ACC112 (cell line): ENCODE data around the gene TBRG1.

ENCODE experiments used
- H2AFZ ChIP-seq: fragments of 200-600 bp; sonication (generic); one replicate; pipeline ENCODE4 v1.6.0; 2017; ENCODE audit warnings: antibody characterized with exemption, low read length; ENCODE audit not compliant: unreplicated experiment
- H3K27ac ChIP-seq: fragments of 200-600 bp; sonication (generic); 2 replicates; pipeline ENCODE4 v1.5.1; 2014; ENCODE audit warnings: low read depth, mild to moderate bottlenecking, antibody characterized with exemption, low read length, moderate library complexity
- H3K27me3 ChIP-seq: fragments of 200-600 bp; sonication (generic); 2 replicates; pipeline ENCODE4 v1.6.1; 2014; ENCODE audit warnings: mild to moderate bottlenecking, antibody characterized with exemption, low read length, moderate library complexity, mixed read lengths; ENCODE audit not compliant: insufficient read depth
- H3K36me3 ChIP-seq: fragments of 200-600 bp; sonication (generic); 2 replicates; pipeline ENCODE4 v1.6.1; 2016; ENCODE audit warnings: mild to moderate bottlenecking, antibody characterized with exemption, low read length, moderate library complexity, mixed read lengths; ENCODE audit not compliant: insufficient read depth
- H3K4me1 ChIP-seq: fragments of 200-600 bp; sonication (generic); one replicate; pipeline ENCODE4 v1.6.1; 2016; ENCODE audit warnings: low read length, mixed read lengths; ENCODE audit not compliant: insufficient read depth, unreplicated experiment, control insufficient read depth
- H3K4me3 ChIP-seq: fragments of 200-600 bp; sonication (generic); 2 replicates; pipeline ENCODE4 v1.5.1; 2014; ENCODE audit warnings: mild to moderate bottlenecking, low read depth, low read length
- H3K79me2 ChIP-seq: fragments of 200-600 bp; sonication (generic); one replicate; pipeline ENCODE4 v1.6.0; 2016; ENCODE audit warnings: low read length; ENCODE audit not compliant: control insufficient read depth, unreplicated experiment, insufficient read depth

Gene TBRG1

DNA sequence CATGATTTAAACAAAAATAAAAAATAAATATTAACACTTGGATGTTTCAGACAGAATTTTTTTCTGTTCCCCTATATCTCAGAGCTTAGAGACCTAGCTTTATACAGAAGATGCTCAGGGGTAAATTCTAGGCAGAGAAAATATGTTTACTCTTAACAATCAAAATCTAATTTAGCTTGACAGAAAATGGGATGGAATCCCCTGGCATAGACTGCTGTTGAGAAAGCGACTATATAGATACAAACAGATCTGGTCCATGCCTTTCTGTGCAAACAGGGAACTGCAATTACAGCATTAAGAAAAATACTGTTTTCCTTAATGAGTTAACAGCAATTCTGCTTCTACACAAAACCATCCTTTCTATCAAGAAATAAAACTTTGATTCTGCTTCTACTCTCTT is 36.3 kb downstream of the TBRG1 start:
- H3K27me3 ChIP-seq, result no peaks in the 10 kb centered on the region
- H2AFZ ChIP-seq, result no peak overlapping the region
- H3K36me3 ChIP-seq, result no peaks in the 10 kb centered on the region
- H3K27ac ChIP-seq, result no peak overlapping the region
- H3K4me3 ChIP-seq, result no peak overlapping the region
- no peaks in the 10 kb centered on the region for H3K4me1 ChIP-seq
- no peaks in the 10 kb centered on the region for H3K79me2 ChIP-seq

DNA sequence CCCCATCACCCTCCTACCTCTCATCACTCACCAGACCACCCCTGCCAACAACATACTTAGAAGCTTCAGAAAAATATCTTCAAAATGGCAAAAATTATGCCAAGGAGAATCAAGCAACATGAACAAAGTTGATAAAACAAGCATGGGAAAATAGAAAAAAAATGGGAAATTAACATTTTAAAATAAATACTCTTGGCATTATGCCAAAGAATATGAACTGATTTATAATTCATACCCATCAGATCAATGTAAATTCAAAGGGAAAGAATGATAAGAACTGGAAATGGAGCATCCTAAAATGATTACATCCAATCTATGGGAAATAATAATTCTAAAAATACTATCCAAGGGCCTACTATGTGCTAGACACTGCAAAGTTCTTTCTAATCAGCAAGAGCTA is 38.9 kb downstream of the TBRG1 start:
- no peak overlapping the region for H2AFZ ChIP-seq
- no peaks in the 10 kb centered on the region for H3K79me2 ChIP-seq
- no peaks in the 10 kb centered on the region for H3K27me3 ChIP-seq
- no peaks in the 10 kb centered on the region for H3K36me3 ChIP-seq
- H3K4me3 ChIP-seq, result no peak overlapping the region
- no peaks in the 10 kb centered on the region for H3K4me1 ChIP-seq
- no peak overlapping the region for H3K27ac ChIP-seq

DNA sequence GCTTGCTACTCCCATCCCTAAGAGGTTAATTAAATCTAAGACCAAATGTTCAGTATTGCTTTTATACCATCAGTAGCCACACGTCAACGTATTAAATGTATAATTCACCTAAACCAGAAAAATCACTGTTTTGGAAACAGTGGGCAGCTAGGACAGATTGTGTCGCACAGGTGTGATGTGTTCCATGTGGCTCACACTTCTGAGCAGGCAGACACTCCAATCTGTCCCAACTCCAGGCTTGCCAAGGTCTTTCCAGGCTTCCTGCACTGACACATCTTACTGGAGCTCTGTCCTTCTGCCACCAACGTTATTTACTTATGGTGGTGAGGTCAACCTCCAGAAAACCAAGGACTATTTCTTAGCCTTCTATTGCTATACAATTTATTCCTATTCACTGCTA is 39.4 kb downstream of the TBRG1 start:
- Histone ChIP-seq H3K4me1 (no peaks in the 10 kb centered on the region), H2AFZ (no peak overlapping the region), H3K4me3 (no peak overlapping the region), H3K27me3 (no peaks in the 10 kb centered on the region), H3K79me2 (no peaks in the 10 kb centered on the region), H3K27ac (no peak overlapping the region), H3K36me3 (no peaks in the 10 kb centered on the region)

DNA sequence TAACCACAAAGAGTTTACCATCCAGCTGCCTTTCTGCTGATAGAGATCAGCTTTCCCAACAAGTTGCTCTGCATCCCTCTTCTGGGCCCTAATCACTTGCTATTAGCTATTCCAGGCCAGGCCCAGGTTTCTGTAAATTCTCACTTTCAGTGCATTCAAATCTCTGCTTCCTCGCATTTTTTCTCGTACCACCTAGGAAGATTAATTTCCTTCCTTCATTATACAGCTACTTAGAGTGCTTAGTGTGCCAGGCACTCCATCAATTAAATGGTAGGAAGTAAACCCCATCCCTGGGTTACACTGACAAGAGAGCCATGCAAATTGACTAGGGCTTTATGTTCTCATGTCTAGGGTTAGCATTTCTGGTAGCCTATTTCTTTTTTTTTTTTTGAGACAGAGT is 41.2 kb downstream of the TBRG1 start:
- H3K27me3 ChIP-seq, result no peaks in the 10 kb centered on the region
- H3K79me2 ChIP-seq, result no peaks in the 10 kb centered on the region
- no peak overlapping the region for H2AFZ ChIP-seq
- H3K36me3 ChIP-seq, result no peaks in the 10 kb centered on the region
- no peaks in the 10 kb centered on the region for H3K4me1 ChIP-seq
- no peak overlapping the region for H3K4me3 ChIP-seq
- H3K27ac ChIP-seq, result no peak overlapping the region

DNA sequence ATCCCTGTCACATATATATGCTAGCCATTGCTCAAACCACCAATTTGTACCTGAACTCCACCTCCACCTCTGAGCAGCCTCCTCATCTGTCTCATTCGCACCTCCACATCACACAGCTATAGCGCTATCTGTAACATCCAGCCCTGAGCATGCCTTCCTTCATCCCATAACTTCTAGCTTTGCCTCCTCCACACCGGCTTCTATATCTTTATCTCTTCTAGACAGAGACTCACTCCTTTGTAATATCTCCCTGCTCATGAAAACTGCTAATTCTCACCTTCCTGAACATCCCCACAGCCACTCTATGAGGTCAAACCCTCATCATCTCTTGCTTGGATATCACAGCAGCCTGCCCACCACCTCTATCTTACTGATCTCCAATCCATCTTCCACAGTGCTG is 44.9 kb downstream of the TBRG1 start:
- Histone ChIP-seq H3K4me1 (peaks cover 4% of the 10 kb centered on the region), H2AFZ (no peak overlapping the region), H3K79me2 (no peaks in the 10 kb centered on the region), H3K4me3 (no peak overlapping the region), H3K36me3 (no peaks in the 10 kb centered on the region), H3K27ac (no peak overlapping the region), H3K27me3 (no peaks in the 10 kb centered on the region)

DNA sequence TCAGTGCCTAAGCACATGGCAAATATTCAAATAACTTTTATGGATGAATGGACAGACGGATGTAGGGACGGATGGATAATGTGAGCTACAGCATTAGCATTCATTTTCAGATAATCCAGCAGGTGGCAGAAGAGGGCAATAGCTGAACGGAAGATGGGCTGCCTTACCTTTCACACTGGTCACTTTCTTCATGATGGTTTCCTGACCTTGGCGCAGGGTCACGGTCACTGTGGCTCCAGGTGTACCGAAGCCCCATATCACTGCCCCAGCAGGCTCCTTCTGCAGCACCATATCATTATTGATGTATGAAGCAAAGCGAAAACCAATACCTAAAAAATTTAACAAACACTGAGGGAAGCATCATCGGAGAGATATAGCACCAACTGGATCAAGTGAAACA is 46.5 kb downstream of the TBRG1 start:
- Histone ChIP-seq H3K4me1 (peaks cover 9% of the 10 kb centered on the region), H3K27ac (no peak overlapping the region), H3K79me2 (peaks cover 3% of the 10 kb centered on the region), H3K4me3 (no peak overlapping the region), H3K27me3 (no peaks in the 10 kb centered on the region), H2AFZ (no peak overlapping the region), H3K36me3 (no peaks in the 10 kb centered on the region)

DNA sequence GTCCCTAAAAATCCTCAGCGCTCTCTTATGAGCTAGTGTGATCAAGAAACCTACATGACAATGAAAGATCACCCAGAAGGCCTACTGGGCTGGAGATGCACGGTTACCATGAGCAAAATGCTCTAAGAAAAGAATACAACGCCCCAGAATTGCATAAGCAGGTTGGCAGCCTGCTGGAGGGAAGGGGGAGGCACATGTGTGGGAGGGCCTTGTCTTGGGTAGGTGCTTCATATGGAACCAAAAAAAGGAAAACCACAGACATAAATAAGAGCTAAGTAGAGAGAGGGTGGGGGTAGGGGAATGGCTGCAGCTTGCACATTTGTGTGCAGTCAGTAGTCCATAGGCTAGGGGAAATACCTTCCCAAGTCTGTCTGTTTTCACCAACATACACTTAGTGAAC is 48.1 kb downstream of the TBRG1 start:
- H3K4me1 ChIP-seq, result peaks cover 17% of the 10 kb centered on the region
- no peak overlapping the region for H3K27ac ChIP-seq
- H3K27me3 ChIP-seq, result no peaks in the 10 kb centered on the region
- H2AFZ ChIP-seq, result no peak overlapping the region
- H3K4me3 ChIP-seq, result no peak overlapping the region
- H3K36me3 ChIP-seq, result no peaks in the 10 kb centered on the region; the same call in 1 of the 2 replicates
- H3K79me2 ChIP-seq, result peaks cover 3% of the 10 kb centered on the region

DNA sequence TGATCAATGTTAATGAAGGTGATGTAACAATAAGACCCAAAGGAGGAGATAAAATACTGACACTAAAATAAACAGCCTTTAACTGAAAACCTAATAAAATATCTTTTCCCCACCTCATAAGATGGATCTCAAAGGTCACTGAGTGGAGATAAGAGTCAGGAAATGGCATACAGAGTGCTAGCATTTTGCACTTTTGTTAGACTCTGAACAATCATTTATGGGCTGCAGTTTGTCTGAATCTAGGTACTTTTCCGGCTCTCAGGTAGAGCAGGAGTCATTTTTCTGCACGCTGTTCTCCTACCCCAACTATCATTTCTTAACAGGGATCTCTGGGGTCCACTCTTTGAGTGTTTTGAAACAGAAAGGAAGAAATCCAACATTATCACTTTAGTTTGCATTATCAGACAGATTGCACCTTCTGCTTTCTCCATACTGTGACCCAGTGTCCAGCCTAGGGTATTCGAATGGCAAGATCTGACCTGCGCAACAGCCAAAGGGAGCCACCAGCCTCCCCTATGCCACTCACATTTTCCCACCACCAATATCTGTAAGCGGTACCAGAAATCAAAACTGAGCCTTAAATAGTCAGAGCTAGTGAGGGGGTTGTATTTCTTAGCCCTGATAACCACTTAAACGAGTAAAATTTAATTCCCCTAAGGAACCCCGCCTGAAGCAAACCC is 50.0 kb downstream of the TBRG1 start:
- Histone ChIP-seq H2AFZ (peak overlapping the region; percentile 78), H3K79me2 (peaks cover 3% of the 10 kb centered on the region), H3K27ac (no peak overlapping the region), H3K36me3 (no peaks in the 10 kb centered on the region; the same call in 1 of the 2 replicates), H3K4me1 (peaks cover 30% of the 10 kb centered on the region), H3K27me3 (no peaks in the 10 kb centered on the region), H3K4me3 (peak overlapping the region; percentile 95)

DNA sequence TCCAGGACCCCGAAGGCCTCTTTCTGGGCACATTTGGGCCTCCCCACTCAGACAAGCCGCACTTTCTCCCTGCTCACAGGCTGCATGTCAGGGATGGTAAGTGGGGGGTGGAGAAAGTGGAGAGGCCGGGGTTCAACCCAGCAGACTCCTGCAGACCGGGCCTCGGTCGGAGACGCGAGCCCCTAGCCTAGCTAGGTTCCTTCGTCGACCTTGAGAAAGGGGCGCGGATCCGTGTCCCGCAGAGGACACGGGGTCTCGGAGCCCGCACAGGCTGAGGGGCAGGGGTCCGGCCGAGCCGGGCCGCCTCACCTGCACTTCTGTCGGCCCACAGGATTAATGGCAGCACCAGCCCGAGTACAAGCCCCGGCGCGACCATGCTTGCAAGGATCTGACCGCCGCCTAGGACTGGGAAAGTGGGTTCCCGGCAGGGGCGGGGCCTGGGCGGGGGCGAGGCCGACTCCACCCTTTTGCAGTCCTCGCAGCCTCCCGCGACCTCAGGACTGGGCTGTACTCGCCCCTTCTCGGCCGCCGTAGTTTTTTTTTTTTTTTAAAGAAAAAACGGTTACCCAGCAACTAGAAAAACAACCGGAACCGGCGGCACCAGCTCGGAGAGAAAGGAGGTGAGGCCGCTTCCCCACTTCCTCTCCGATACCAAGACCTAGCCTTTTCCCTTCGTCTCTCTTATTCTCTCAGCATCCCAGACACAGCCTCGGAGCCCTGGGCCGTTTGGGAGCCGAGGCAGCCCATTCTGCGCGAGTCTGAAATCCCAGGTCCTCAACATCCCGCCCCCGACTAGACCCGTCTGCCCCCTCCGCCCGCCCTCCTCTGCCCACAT is 50.9 kb downstream of the TBRG1 start, which contains the start of the genes SIAE and SPA17:
TSS of gene SIAE (minus strand) at position 407 of the 835 bp plus-strand sequence. CDS start at position 376, 31 bp downstream.
TSS of gene SPA17 (plus strand) at position 572 of the 835 bp plus-strand sequence. CDS start 1,361 bp downstream, outside the sequence.
- Histone ChIP-seq H3K79me2 (peaks cover 3% of the 10 kb centered on the region), H3K27me3 (no peaks in the 10 kb centered on the region), H3K27ac (peak within 1 kb of the TSS; percentile 87), H3K4me1 (peaks cover 30% of the 10 kb centered on the region), H3K36me3 (no peaks in the 10 kb centered on the region; the same call in 1 of the 2 replicates), H3K4me3 (peak within 1 kb of the TSS; percentile 95), H2AFZ (peak within 1 kb of the TSS; percentile 92)

DNA sequence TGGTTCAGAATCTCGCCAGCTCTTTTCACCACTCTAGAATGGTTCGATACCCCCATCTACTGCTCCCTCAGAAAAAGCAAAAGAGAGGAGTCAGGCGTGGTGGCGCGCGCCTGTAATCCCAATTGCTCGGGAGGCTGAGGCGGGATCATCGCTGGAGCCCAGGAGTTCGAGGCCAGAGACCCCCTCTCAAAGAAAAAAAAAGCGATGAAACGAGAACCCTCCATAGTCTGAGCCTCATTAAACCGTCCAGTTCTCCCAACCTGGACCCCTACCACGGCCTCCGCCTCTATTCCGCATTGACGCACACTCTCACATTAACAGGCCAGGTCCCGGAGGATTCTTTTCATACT is 51.5 kb downstream of the TBRG1 start:
- H2AFZ ChIP-seq, result peak overlapping the region; percentile 92
- no peaks in the 10 kb centered on the region; the same call in 1 of the 2 replicates for H3K36me3 ChIP-seq
- no peaks in the 10 kb centered on the region for H3K27me3 ChIP-seq
- H3K27ac ChIP-seq, result peak overlapping the region; percentile 87
- peak overlapping the region; percentile 95 for H3K4me3 ChIP-seq
- H3K79me2 ChIP-seq, result peaks cover 3% of the 10 kb centered on the region
- peaks cover 30% of the 10 kb centered on the region for H3K4me1 ChIP-seq
